ENCODE results near the gene SLCO2A1.

DNA sequence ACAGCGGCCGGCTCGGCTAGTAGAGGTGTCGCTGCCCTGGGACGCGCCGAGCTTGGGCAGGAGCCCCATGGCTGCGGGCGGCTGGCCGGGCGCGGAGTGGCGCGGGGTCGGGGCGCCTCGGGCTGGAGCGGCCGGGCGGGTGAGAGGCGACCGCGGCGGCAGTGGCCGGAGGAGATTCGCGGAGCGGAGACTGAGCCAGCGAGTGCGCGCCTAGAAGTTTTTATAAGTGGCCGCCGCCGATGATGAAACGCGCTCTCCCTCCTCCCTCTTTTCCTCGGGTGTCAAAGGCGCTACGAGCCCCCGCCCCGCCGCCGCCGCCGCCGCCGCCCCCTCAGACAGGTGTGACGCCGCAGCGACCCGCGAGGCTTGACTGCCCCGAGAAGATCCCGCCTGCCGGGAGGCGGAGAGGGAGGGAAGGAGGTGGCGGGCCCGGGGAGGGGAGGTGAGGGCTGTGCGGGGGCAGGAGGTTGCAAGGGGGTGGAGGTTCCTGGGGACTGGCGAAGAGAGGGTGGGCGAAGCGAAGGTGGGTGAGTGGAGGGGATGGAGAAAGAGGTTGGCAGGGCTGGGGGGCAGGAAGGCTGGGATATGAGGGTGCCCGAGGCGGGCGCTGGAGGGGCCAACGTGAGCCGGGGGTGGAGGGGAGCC is at the start of gene SLCO2A1:
- TF ChIP-seq CTCF (IDR thresholded peaks at IDR 0.05) (no peak), ZFX (IDR thresholded peaks at IDR 0.05; ENCODE audit: borderline replicate concordance) (no peak)

All from 22Rv1 (cell line).